HG03280 (cell line): Measurements from ENCODE around the gene BAIAP2.

Experiments
- ATAC-seq: cut with Tn5 transposase; IDR thresholded peaks from one replicate; pipeline ENCODE4 v1.9.1; 2021; ENCODE audit warnings: mild to moderate bottlenecking, moderate library complexity; ENCODE audit not compliant: unreplicated experiment

Gene BAIAP2

DNA sequence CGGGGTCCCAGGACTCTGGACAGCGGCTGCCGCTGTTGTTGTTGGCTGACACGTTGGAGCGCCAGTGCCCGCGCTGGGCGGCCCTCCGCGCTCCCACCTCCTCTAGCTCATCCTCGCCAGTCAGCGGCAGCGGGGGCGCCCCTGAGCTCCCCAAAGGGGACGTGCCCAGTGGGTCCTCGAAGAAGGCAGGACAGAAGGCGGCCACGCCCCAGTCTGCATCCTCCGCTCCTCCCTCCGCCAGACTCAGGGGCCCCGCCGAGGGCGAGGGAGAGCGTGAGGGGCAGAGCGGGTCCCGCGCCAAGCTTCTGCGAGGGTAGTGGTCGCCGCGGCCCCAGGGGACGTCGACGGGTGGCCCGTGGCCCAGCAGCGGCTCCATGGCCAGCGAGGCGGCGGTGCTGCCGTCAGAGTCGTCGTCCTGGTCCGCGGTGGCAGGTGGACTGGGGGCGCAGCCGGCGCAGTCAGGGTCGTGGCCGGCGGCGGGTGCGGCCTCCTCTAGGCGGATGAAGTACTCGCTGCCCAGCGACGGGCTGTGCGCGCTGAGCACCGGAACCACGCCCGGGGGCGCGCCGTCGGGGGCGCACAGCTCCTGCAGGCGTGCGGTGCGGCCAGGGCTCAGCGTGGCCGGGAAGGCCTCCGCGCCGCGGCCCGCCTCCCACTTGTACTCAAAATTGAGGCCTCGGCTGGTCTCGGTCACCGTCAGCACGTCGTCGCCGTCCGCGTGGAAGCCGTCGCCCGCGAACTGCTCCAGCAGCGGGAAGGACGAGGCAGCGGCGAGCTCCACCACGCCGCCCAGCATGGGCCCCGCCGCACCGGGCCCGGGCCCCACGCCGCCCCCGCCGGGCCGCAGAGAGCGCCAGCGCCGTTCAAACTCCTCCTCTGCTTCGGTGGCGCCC is 87.1 kb downstream of the BAIAP2 start:
- ATAC-seq, result no peak

GRCh38 chr17:81123052-81124048 is 88.4 kb downstream of the BAIAP2 start:
- ATAC-seq, result no peak

DNA sequence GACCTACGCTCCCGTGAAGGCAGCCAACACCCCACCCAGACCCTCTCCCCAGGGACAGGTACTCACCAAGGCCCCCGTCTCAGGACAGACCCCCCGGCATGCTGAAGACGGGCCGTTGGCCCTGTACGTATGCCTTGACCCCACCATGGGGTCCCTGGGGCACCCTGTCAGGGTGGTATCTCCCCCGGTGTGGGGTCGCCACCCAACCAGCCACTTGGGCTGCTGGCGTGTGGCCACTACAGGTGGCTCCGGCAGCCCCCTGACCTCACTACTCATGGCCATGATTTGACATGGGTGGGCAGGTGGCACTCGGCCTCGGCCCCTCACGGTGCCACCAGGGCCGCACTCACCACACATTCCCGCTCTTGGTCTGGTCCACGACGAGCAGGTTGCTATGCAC is 89.4 kb downstream of the BAIAP2 start:
- no peak for ATAC-seq

- ATAC-seq, result no peak
Measured at GRCh38 chr17:81125573-81126081, 90.7 kb downstream of the BAIAP2 start.

DNA sequence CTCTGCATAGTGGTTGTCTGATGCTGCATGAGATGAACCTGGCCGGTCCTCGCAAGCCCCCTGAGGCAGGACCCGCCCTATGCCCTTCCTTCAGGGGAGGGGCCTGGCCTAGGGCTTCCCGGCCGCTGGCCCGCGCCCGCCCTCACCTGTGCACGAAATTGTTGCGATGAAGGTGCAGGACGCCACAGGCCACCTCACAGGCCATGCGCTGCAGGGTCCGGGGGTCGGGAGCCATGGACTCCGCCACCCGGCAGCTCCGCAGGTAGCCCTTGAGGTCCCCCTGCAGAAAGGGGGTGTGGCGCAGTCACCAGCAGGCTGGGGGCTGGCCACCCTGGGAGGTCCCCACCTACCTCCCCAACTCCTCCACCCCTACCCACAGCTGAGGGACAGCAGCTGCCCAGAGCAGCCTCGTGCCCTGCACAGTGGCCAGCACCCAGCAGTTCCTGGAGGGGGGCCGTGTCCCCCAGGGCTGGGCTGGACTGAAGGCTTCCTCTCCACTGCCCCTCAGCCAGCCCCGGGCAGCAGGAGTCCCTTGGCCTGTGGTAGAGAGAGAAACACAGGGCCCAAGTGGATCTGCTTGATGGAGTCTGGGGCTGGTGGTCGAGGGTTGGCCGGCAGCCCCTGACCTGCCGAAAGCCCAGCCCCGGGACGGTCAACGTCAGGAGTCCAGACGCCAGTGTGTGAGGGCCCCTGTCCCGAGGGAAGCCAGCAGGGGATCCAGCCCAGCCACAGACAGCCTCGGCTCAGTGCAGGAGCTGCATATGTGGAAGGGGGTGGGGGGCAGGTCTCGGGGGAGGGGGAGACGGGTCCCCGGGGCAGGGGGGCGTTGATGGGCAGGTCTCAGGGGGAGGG is 91.6 kb downstream of the BAIAP2 start:
- no peak for ATAC-seq

DNA sequence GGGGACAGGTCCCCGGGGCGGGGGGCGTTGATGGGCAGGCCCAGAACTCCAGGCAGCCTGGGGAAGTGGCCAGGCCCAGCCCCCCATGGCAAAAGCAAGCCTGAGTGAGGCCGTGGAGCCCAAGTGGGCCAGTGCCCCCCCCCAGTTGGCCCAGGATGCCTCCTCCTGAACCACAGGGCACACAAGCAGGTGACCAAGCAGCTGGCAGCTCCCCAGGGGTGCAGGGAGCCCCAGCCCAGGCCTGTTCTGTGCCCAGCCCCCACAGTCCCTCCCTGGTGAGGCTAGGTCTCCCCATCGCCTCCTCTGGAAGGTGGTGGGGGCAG is 92.1 kb downstream of the BAIAP2 start:
- ATAC-seq, result no peak

GRCh38 chr17:81127526-81128177 is 92.7 kb downstream of the BAIAP2 start:
- no peak for ATAC-seq

GRCh38 chr17:81128338-81128737 is 93.4 kb downstream of the BAIAP2 start:
- no peak for ATAC-seq

DNA sequence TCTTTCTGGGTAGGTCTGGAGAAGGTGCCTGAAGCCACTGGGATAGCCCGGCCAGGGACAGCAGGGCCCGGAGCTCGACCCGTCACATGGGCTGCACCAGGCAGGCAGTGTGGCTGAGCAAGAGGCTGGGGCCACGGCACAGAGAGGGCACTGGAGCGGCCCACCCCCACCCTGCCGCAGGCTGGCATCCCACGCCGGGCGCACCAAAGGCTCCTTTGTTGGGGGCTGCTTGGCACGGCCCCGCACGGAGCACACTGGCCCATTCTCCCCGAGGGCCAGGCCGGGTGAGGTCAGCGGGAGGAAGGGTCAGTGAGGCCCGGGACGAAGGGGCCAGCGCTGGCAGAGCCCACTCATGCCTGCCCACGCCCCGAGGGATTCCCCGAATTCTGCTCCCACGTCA is 93.8 kb downstream of the BAIAP2 start:
- no peak for ATAC-seq

DNA sequence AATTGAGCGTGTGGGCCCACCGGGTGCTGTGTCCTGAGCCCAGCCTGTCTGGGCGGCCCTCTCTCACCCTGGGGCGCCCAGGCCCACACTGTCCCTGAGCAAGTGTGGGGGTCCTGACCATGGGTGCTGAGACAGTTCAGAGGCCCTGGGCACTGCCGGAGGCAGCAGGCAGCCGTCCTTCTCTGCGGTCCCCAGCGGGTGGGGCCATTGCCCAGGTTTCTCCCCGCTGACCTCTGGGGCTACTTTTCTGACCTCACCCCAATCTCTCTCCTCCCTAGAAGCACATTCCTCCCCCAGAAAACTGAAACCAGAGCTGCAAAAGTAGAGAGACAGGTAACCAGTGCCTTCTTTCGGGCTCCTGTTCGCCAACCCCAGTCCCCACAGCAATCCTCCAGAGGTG is 94.3 kb downstream of the BAIAP2 start:
- ATAC-seq, result no peak

DNA sequence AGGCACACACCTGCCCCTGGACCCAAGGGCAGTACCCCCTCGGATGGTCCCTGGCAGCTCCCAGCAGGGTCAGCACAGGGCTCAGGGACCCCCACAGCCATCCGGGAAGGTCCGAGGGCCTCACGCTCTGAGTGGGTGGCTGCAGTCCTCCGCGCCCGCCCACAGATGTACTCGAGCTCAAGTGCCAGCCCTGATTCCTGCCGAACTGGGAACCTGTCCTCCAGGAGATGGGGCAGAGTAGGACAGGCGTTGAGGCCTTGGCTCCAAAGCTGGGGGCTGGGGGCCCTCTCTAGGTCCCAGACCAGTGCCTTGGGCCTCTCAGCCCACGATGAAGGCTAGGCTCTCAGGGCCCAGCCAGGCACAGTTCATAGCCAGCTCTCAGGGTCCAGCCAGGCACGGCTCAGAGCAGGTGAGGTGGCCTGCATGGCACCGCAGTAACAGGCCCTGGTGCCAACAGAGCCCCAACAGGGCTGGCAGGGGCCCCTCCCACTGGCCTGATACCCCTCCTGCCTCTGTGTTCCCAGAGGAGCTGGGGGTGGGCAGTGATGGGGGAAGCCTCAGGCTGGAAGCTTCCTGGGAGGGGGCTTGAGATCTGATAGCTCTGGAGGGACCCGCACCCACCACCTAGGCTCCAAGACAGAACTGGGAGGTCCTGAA is 94.9 kb downstream of the BAIAP2 start:
- no peak for ATAC-seq

- ATAC-seq, result no peak
Measured at GRCh38 chr17:81130385-81131361, 95.7 kb downstream of the BAIAP2 start.

DNA sequence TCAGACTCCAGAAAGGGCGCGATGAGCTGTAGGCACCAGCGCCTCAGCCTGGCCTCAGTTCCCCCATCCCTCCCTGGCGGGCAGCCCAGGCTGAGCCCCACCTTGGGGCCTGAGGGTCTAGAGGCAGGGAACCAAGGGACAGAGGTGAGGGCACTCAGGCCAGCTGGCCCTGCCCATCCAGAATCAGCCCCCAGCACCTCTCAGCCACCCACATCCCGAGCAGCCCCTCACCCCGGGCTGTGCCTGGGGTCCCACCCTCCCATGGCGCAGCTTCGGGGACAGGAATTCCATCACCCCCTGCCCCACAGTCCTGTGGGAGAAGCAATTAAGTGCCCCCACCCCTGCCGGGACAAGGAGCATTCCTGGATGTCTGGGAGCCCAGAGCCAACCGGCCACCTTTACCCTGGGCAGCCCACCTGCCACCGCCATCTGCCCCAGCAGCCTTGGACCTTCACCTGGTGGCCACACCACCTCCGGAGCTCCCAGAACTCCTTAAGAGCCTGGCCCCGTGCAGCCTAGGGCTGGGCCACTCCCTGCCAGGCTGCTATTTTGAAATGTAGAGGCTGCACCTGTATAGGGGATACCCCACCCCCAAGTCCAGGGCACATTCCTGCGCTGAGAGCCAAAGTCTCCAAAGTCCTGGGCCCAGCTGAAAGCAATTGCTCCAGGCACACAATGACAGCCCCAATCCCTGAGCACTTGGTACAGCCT is 96.7 kb downstream of the BAIAP2 start:
- ATAC-seq, result no peak

DNA sequence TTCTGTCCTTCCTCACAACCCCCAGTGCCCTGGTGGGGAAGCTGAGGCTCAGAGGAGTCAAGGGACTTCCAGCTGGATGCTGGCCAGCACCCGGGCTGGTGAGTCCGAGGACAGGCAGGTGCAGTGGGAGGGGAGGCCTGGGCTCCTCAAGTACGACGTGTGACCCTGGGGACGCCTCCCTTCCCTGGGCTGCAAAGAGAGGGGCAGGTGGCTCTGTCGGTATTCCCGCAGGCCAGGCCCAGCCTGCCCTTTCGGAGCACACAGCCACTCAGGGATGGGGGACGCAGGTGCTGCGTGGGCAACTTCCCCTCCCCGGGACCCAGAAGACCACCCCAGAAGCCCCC is 97.2 kb downstream of the BAIAP2 start:
- ATAC-seq, result no peak

GRCh38 chr17:81132770-81133723 is 98.1 kb downstream of the BAIAP2 start:
- no peak for ATAC-seq

DNA sequence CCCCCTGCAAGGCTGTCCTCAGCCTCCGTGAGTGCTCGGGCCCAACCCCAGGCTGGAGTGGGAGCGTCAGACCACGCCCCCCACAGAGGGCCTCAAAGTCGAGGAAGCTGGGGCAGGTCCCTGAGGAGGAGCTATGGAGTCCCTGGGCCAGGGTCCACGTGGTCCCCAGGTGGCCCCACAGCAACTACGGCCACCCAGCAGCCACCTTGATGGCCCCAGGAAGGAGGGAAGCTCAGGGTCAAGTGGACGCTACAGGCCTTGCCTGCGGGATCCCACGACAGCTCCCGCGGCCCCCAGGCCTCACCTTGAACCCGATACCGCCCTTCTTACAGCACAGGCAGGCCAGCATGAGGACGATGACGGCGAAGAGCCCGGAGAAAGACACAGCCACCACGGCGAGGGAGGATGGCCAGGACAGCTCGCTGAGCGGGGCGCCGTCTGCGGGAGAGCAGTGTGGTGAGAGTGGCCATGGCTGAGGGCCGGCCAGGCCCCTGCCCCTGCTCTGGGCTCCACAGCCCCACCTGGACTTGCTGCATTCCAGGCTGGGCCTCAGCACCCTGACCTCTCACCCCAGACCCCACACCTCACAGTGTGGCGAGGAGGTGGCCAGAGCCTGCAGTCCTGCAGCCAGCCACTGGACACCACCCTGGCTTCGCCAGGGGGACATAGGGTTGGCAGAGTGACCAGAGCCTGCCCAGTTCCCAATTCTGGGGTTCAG is 99.3 kb downstream of the BAIAP2 start:
- ATAC-seq, result no peak
